Chondrocyte (in vitro differentiated cells): ENCODE data around the gene PYCR2. TPM values are rescaled to one million over a fixed set of nuclear protein-coding genes. Genes with fewer than 3 reads are reported as not detected.
"Not testable (repeated sequence)": the region's sequence is repeated elsewhere in the genome, so short reads cannot be mapped to it uniquely, and the experiment has no call there.

Experiments
- DNase-seq: peaks from one replicate; pipeline ENCODE4 v3.0.0; 2021; ENCODE audit warnings: mixed read lengths, low spot score
- H3K27ac Mint-ChIP-seq: one replicate; pipeline ENCODE4 v1.8.0; 2021; ENCODE audit warnings: mild to moderate bottlenecking, moderate library complexity, mixed read lengths; ENCODE audit not compliant: unreplicated experiment
- H3K27me3 Mint-ChIP-seq: 2 replicates; pipeline ENCODE4 v1.8.0; 2021; ENCODE audit warnings: low read depth, mixed read lengths
- H3K36me3 Mint-ChIP-seq: 2 replicates; pipeline ENCODE4 v1.8.0; 2021; ENCODE audit warnings: low read depth, mixed read lengths
- H3K4me1 Mint-ChIP-seq: 2 replicates; pipeline ENCODE4 v1.8.0; 2021; ENCODE audit warnings: low read depth, mild to moderate bottlenecking, mixed read lengths
- H3K4me3 Mint-ChIP-seq: one replicate; pipeline ENCODE4 v1.8.0; 2021; ENCODE audit warnings: mild to moderate bottlenecking, moderate library complexity, mixed read lengths; ENCODE audit not compliant: unreplicated experiment
- H3K9me3 Mint-ChIP-seq: 2 replicates; pipeline ENCODE4 v1.8.0; 2021; ENCODE audit warnings: low read depth, mixed read lengths
- CTCF ChIP-seq: fragments of 200-600 bp; sonication (generic); IDR thresholded peaks from 2 replicates; pipeline ENCODE4 v1.5.0; 2021; ENCODE audit warnings: antibody characterized with exemption, mild to moderate bottlenecking, moderate library complexity
- total RNA-seq: library from RNA; stranded (reverse); gene quantifications from 3 replicates; pipeline ENCODE4 v1.2.1, GENCODE V29; 2021

Gene PYCR2
- total RNA-seq, 1 donor from 2014 or later = 43.4 TPM

- DNase-seq = no peak
- no peak overlapping the region for H3K27ac Mint-ChIP-seq
- peaks cover 28% of the 10 kb centered on the region for H3K4me1 Mint-ChIP-seq
- H3K9me3 Mint-ChIP-seq = no peaks in the 10 kb centered on the region
- peaks cover 6% of the 10 kb centered on the region for H3K27me3 Mint-ChIP-seq
- no peaks in the 10 kb centered on the region for H3K36me3 Mint-ChIP-seq
- H3K4me3 Mint-ChIP-seq = no peak overlapping the region
- no peak for TF ChIP-seq CTCF
These were observed 18.5 kb upstream of the PYCR2 start for GRCh38 chr1:225942574-225942973.

- Mint-ChIP-seq H3K4me1 (peaks cover 32% of the 10 kb centered on the region), H3K4me3 (no peak overlapping the region), H3K27ac (peak overlapping the region; percentile 53), H3K27me3 (peaks cover 1% of the 10 kb centered on the region), H3K9me3 (no peaks in the 10 kb centered on the region), H3K36me3 (no peaks in the 10 kb centered on the region)
- no peak for TF ChIP-seq CTCF
- DNase-seq = no peak
These were observed 17.8 kb upstream of the PYCR2 start for GRCh38 chr1:225941942-225942222.

GRCh38 chr1:225941187-225941941, 17.3 kb upstream of the PYCR2 start, which contains the start of gene LEFTY2:
Gene LEFTY2, minus strand, starts transcription at chr1:225941220. Its CDS starts 80 bp downstream, at chr1:225941140.
- H3K4me1 Mint-ChIP-seq = peaks cover 37% of the 10 kb centered on the region
- H3K27ac Mint-ChIP-seq = peak within 1 kb of the TSS; percentile 53
- peak within 1 kb of the TSS; percentile 12 for H3K4me3 Mint-ChIP-seq
- TF ChIP-seq CTCF = no peak
- H3K9me3 Mint-ChIP-seq = no peaks in the 10 kb centered on the region
- no peak for DNase-seq
- H3K27me3 Mint-ChIP-seq = peaks cover 1% of the 10 kb centered on the region
- H3K36me3 Mint-ChIP-seq = no peaks in the 10 kb centered on the region

- DNase-seq = no peak
- no peaks in the 10 kb centered on the region for H3K9me3 Mint-ChIP-seq
These were observed 16.5 kb upstream of the PYCR2 start for GRCh38 chr1:225940385-225941151.

GRCh38 chr1:225939939-225940310, 15.9 kb upstream of the PYCR2 start:
- not testable (repeated sequence) for H3K27ac Mint-ChIP-seq, H3K36me3 Mint-ChIP-seq, H3K27me3 Mint-ChIP-seq, H3K9me3 Mint-ChIP-seq, DNase-seq
- peaks cover 41% of the 10 kb centered on the region for H3K4me1 Mint-ChIP-seq
- peak overlapping the region; percentile 12 for H3K4me3 Mint-ChIP-seq

More at GRCh38 chr1:225940385-225941151, 16.5 kb upstream of the PYCR2 start:
- H3K36me3 Mint-ChIP-seq = no peaks in the 10 kb centered on the region
- peaks cover 41% of the 10 kb centered on the region for H3K4me1 Mint-ChIP-seq
- no peak overlapping the region for H3K27ac Mint-ChIP-seq
- H3K27me3 Mint-ChIP-seq = no peaks in the 10 kb centered on the region
- H3K4me3 Mint-ChIP-seq = peak overlapping the region; percentile 12
- TF ChIP-seq CTCF = no peak

- not testable (repeated sequence) for H3K36me3 Mint-ChIP-seq, H3K4me3 Mint-ChIP-seq, DNase-seq, H3K9me3 Mint-ChIP-seq, H3K27me3 Mint-ChIP-seq, H3K27ac Mint-ChIP-seq
- peaks cover 41% of the 10 kb centered on the region for H3K4me1 Mint-ChIP-seq
These were observed 15.3 kb upstream of the PYCR2 start for GRCh38 chr1:225939097-225939938.
